H9 (cell line): ENCODE data around the gene NUBPL. TPM values are rescaled to one million over a fixed set of nuclear protein-coding genes. Genes with fewer than 3 reads are reported as not detected.

Source experiments
- DNase-seq: peaks from one replicate; pipeline ENCODE4 v3.0.0-alpha.2; 2017
- H2AFZ ChIP-seq: one replicate; pipeline ENCODE4 v1.6.1; 2013; ENCODE audit warnings: mild to moderate bottlenecking, low read length, control low read depth, moderate library complexity
- H2AK5ac ChIP-seq: 2 replicates; pipeline ENCODE4 v1.6.1; 2013; ENCODE audit warnings: low read length, control low read depth, mixed read lengths; ENCODE audit not compliant: insufficient read length
- H2BK120ac ChIP-seq: one replicate; pipeline ENCODE4 v1.6.1; 2013; ENCODE audit warnings: low read depth, mild to moderate bottlenecking, low read length, control low read depth, inconsistent platforms; ENCODE audit not compliant: poor library complexity, severe bottlenecking
- H2BK12ac ChIP-seq: 2 replicates; pipeline ENCODE4 v1.6.1; 2013; ENCODE audit warnings: low read length, control low read depth, mixed read lengths, low read depth; ENCODE audit not compliant: insufficient read length
- H2BK15ac ChIP-seq: 2 replicates; pipeline ENCODE4 v1.6.1; 2013; ENCODE audit warnings: low read depth, low read length, control low read depth
- H2BK20ac ChIP-seq: one replicate; pipeline ENCODE4 v1.6.1; 2013; ENCODE audit warnings: low read depth, mild to moderate bottlenecking, low read length, control low read depth, inconsistent platforms; ENCODE audit not compliant: poor library complexity, severe bottlenecking
- H2BK5ac ChIP-seq: 2 replicates; pipeline ENCODE4 v1.6.1; 2013; ENCODE audit warnings: low read length, control low read depth, mixed read lengths; ENCODE audit not compliant: insufficient read length
- H3K14ac ChIP-seq: 2 replicates; pipeline ENCODE4 v1.6.1; 2013; ENCODE audit warnings: low read length, control low read depth; ENCODE audit not compliant: insufficient read depth
- H3K18ac ChIP-seq: 2 replicates; pipeline ENCODE4 v1.6.1; 2013; ENCODE audit warnings: low read depth, mild to moderate bottlenecking, mixed read lengths, low read length, control low read depth; ENCODE audit not compliant: insufficient read length
- H3K23ac ChIP-seq: 2 replicates; pipeline ENCODE4 v1.6.1; 2013; ENCODE audit warnings: low read length, control low read depth, mixed read lengths, low read depth; ENCODE audit not compliant: insufficient read length
- H3K23me2 ChIP-seq: 2 replicates; pipeline ENCODE4 v1.6.1; 2013; ENCODE audit warnings: low read depth, mild to moderate bottlenecking, mixed read lengths, low read length, control low read depth; ENCODE audit not compliant: insufficient read length, poor library complexity, severe bottlenecking
- H3K27ac ChIP-seq: 2 replicates; pipeline ENCODE4 v1.5.1; 2013; ENCODE audit warnings: low read length, control low read depth, mixed read lengths, low read depth; ENCODE audit not compliant: insufficient read length
- H3K27me3 ChIP-seq: 2 replicates; pipeline ENCODE4 v1.6.1; 2013; ENCODE audit warnings: low read length, control low read depth, inconsistent platforms; ENCODE audit not compliant: insufficient read depth
- H3K4ac ChIP-seq: 2 replicates; pipeline ENCODE4 v1.6.1; 2013; ENCODE audit warnings: low read depth, mild to moderate bottlenecking, control low read depth, inconsistent platforms, low read length, moderate library complexity
- H3K4me1 ChIP-seq: 2 replicates; pipeline ENCODE4 v1.6.1; 2013; ENCODE audit warnings: low read length, control low read depth, inconsistent platforms; ENCODE audit not compliant: insufficient read depth
- H3K4me2 ChIP-seq: 2 replicates; pipeline ENCODE4 v1.6.1; 2013; ENCODE audit warnings: low read length, control low read depth, mixed read lengths; ENCODE audit not compliant: insufficient read length, insufficient read depth
- H3K56ac ChIP-seq: 2 replicates; pipeline ENCODE4 v1.6.1; 2013; ENCODE audit warnings: low read depth, mild to moderate bottlenecking, mixed read lengths, low read length, control low read depth; ENCODE audit not compliant: insufficient read length
- H3K79me1 ChIP-seq: 2 replicates; pipeline ENCODE4 v1.6.1; 2013; ENCODE audit warnings: low read depth, mild to moderate bottlenecking, moderate library complexity, low read length, control low read depth, inconsistent platforms; ENCODE audit not compliant: insufficient read depth, poor library complexity, severe bottlenecking
- H3K79me2 ChIP-seq: 2 replicates; pipeline ENCODE4 v1.6.1; 2013; ENCODE audit warnings: low read length, control low read depth, inconsistent platforms; ENCODE audit not compliant: insufficient read depth
- H3K9ac ChIP-seq: 2 replicates; pipeline ENCODE4 v1.6.1; 2013; ENCODE audit warnings: low read length, control low read depth, mixed read lengths; ENCODE audit not compliant: insufficient read length; ENCODE audit errors: extremely low read depth
- H3K9me3 ChIP-seq: one replicate; pipeline ENCODE4 v1.6.1; 2013; ENCODE audit warnings: low read depth, low read length, inconsistent platforms; ENCODE audit not compliant: control insufficient read depth
- H3T11ph ChIP-seq: one replicate; pipeline ENCODE4 v1.6.1; 2013; ENCODE audit warnings: mild to moderate bottlenecking, low read length, control low read depth, inconsistent platforms
- H4K20me1 ChIP-seq: one replicate; pipeline ENCODE4 v1.6.1; 2013; ENCODE audit not compliant: control insufficient read depth, insufficient read length, insufficient read depth
- H4K5ac ChIP-seq: 2 replicates; pipeline ENCODE4 v1.6.1; 2013; ENCODE audit warnings: low read depth, mild to moderate bottlenecking, mixed read lengths, low read length, control low read depth; ENCODE audit not compliant: insufficient read length
- H4K8ac ChIP-seq: replicated peaks from 2 replicates; pipeline ENCODE4 v1.6.1; 2013; ENCODE audit warnings: low read length, control low read depth, mixed read lengths, low read depth; ENCODE audit not compliant: insufficient read length
- H4K91ac ChIP-seq: 2 replicates; pipeline ENCODE4 v1.6.1; 2013; ENCODE audit warnings: low read depth, mild to moderate bottlenecking, moderate library complexity, mixed read lengths, low read length, control low read depth; ENCODE audit not compliant: insufficient read length
- H3K27ac Mint-ChIP-seq, 3 experiments: 2 replicates in 2 of 3; 3 replicates in 1 of 3; pipeline ENCODE4 v1.8.0; 2020 to 2021; ENCODE audit warnings: mixed read lengths in 3 of 3, mild to moderate bottlenecking in 1 of 3, moderate library complexity in 1 of 3
- H3K27me3 Mint-ChIP-seq: 2 replicates; pipeline ENCODE4 v1.8.0; 2021; ENCODE audit warnings: low read depth, mild to moderate bottlenecking, moderate library complexity, mixed read lengths
- H3K36me3 Mint-ChIP-seq, 3 experiments: 2 replicates in 2 of 3; 3 replicates in 1 of 3; pipeline ENCODE4 v1.8.0; 2020 to 2021; ENCODE audit warnings: low read depth in 3 of 3, mixed read lengths in 3 of 3; ENCODE audit not compliant: insufficient read depth in 1 of 3
- H3K4me1 Mint-ChIP-seq, 2 experiments: 2 replicates each; pipeline ENCODE4 v1.8.0; 2020; ENCODE audit warnings: mixed read lengths in 2 of 2
- H3K4me3 Mint-ChIP-seq, 2 experiments: 2 replicates in 1 of 2; 3 replicates in 1 of 2; pipeline ENCODE4 v1.8.0; 2020 to 2021; ENCODE audit warnings: mild to moderate bottlenecking in 2 of 2, mixed read lengths in 2 of 2, moderate library complexity in 1 of 2
- H3K9me3 Mint-ChIP-seq, 2 experiments: 2 replicates in 1 of 2; 3 replicates in 1 of 2; pipeline ENCODE4 v1.8.0; 2020; ENCODE audit warnings: mild to moderate bottlenecking in 2 of 2, mixed read lengths in 2 of 2, moderate library complexity in 1 of 2
- CTCF ChIP-seq: fragments of 200-600 bp; sonication (generic); conservative IDR thresholded peaks from 3 replicates; pipeline ENCODE4 v1.8.0; 2021; ENCODE audit warnings: antibody characterized with exemption, mild to moderate bottlenecking
- WGBS: extraction: QIAGEN DNeasy Blood & Tissue Kit; methylation state at CpG from one replicate; pipeline ENCODE4 v1.1.7; 2013; ENCODE audit warnings: missing lambda C conversion rate, low lambda C conversion rate, mixed read lengths; ENCODE audit not compliant: insufficient read length; ENCODE audit errors: extremely low coverage; 5-methylcytosine and 5-hydroxymethylcytosine counted together
- total RNA-seq: library from RNA; stranded (reverse); gene quantifications from 2 replicates; pipeline ENCODE4 v1.2.1, GENCODE V29; 2021

NUBPL gene
- total RNA-seq, 1 experiment from 2014 or later = 14.8 TPM

DNA sequence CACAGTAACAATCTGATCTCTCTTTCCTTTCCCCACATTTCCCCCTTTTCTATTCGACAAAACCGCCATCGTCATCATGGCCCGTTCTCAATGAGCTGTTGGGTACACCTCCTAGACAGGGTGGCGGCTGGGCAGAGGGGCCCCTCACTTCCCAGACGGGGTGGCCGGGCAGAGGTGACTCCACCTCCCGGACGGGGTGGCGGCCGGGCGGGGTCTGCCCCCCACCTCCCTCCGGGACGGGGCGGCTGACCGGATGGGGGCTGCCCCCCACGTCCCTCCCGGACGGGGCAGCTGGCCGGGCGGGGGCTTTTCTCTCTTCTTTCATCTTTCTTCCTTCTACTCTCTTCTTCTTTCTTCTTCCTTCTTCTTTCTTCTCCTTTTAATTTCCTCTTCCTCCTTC is 1.3 kb upstream of the NUBPL start:
- H2BK15ac ChIP-seq = no peak overlapping the region
- H4K8ac ChIP-seq = no peak overlapping the region
- Mint-ChIP-seq H3K27ac (no peak overlapping the region), H3K4me1 (peaks cover 5 to 9% of the 10 kb centered on the region in 2 experiments; a peak in 3 of 4 replicates), H3K36me3 (peaks cover 0 to 2% (median 0%) of the 10 kb centered on the region in 3 experiments; a peak in 2 of 7 replicates), H3K27me3 (peaks cover 3% of the 10 kb centered on the region), H3K4me3 (no peak overlapping the region), H3K9me3 (peaks cover 6 to 8% of the 10 kb centered on the region in 2 experiments; a peak in 4 of 5 replicates)
- H3K27ac ChIP-seq = no peak overlapping the region
- H4K91ac ChIP-seq = no peak overlapping the region
- H4K20me1 ChIP-seq = no peaks in the 10 kb centered on the region
- WGBS = no CpG with 5 or more reads among the region's 21 CpGs
- no peaks in the 10 kb centered on the region for H3K79me2 ChIP-seq
- TF ChIP-seq CTCF = no peak
- no peak overlapping the region for H3K4ac ChIP-seq
- no peaks in the 10 kb centered on the region for H3K27me3 ChIP-seq
- H2BK5ac ChIP-seq = no peak overlapping the region
- no peaks in the 10 kb centered on the region for H3K4me1 ChIP-seq
- H3K4me2 ChIP-seq = no peak overlapping the region
- H2BK12ac ChIP-seq = no peak overlapping the region
- no peaks in the 10 kb centered on the region for H3K23me2 ChIP-seq
- no peak overlapping the region for H2BK120ac ChIP-seq
- H3K9me3 ChIP-seq = no peaks in the 10 kb centered on the region
- no peak overlapping the region for H3T11ph ChIP-seq
- H3K18ac ChIP-seq = no peak overlapping the region
- no peak overlapping the region for H3K23ac ChIP-seq
- no peak overlapping the region for H2BK20ac ChIP-seq
- H3K9ac ChIP-seq = no peak overlapping the region
- no peaks in the 10 kb centered on the region for H3K79me1 ChIP-seq
- no peak overlapping the region for H3K56ac ChIP-seq
- no peak overlapping the region for H3K14ac ChIP-seq
- H4K5ac ChIP-seq = no peak overlapping the region
- no peak for DNase-seq
- no peak overlapping the region for H2AFZ ChIP-seq
- H2AK5ac ChIP-seq = no peak overlapping the region
